LNCAP (cell line): Measurements from ENCODE around the gene RCSD1.

ENCODE experiments used
- CTCF ChIP-seq: fragments of 450-650 bp; IDR thresholded peaks from 2 replicates; pipeline ENCODE4 v1.5.1; 2017; ENCODE audit warnings: mild to moderate bottlenecking

The RCSD1 gene

GRCh38 chr1:167611983-167612382 is 18.0 kb upstream of the RCSD1 start:
- TF ChIP-seq CTCF, result no peak

- TF ChIP-seq CTCF, result no peak
Observed at GRCh38 chr1:167612587-167613385, 17.2 kb upstream of the RCSD1 start.

GRCh38 chr1:167614851-167615250 is 15.2 kb upstream of the RCSD1 start:
- TF ChIP-seq CTCF, result no peak

- no peak for TF ChIP-seq CTCF
Observed at GRCh38 chr1:167616521-167616920, 13.5 kb upstream of the RCSD1 start.

- no peak for TF ChIP-seq CTCF
Observed at GRCh38 chr1:167617153-167618147, 12.6 kb upstream of the RCSD1 start.

GRCh38 chr1:167618366-167618765 is 11.7 kb upstream of the RCSD1 start:
- no peak for TF ChIP-seq CTCF

GRCh38 chr1:167618789-167619188 is 11.2 kb upstream of the RCSD1 start:
- TF ChIP-seq CTCF, result no peak
